GM12878 (cell line): ENCODE data around the gene ANK3. TPM values are rescaled to one million over a fixed set of nuclear protein-coding genes. Genes with fewer than 3 reads are reported as not detected.
A peak's percentile ranks its signal among the peaks of the same experiment; 100 is the strongest.

Experiments used
- BHLHE40 ChIP-seq, 2 experiments: fragments of 450-650 bp in 1 of 2; IDR thresholded peaks; 2 replicates each; pipeline ENCODE4 v1.6.1; 2011 to 2017; ENCODE audit warnings: low read depth in 2 of 2, borderline replicate concordance in 1 of 2, improper control_type of control experiment in 1 of 2, low read length in 1 of 2, mild to moderate bottlenecking in 1 of 2
- BRCA1 ChIP-seq: IDR thresholded peaks from 2 replicates; pipeline ENCODE4 v1.6.1; 2011; ENCODE audit warnings: low read depth, low read length, improper control_type of control experiment
- CHD1 ChIP-seq: IDR thresholded peaks from 2 replicates; pipeline ENCODE4 v1.6.1; 2012; ENCODE audit warnings: low read depth, low read length, improper control_type of control experiment
- EZH2 ChIP-seq: IDR thresholded peaks from 2 replicates; pipeline ENCODE4 v1.6.1; 2012; ENCODE audit warnings: low read depth, mild to moderate bottlenecking, control low read depth, inconsistent platforms, low read length, borderline replicate concordance; ENCODE audit not compliant: control insufficient read depth
- FOXM1 ChIP-seq: IDR thresholded peaks from 2 replicates; pipeline ENCODE4 v1.6.1; 2012; ENCODE audit warnings: low read depth, mild to moderate bottlenecking, inconsistent platforms, low read length, moderate library complexity
- IKZF1 ChIP-seq: fragments of 450-650 bp; conservative IDR thresholded peaks from 2 replicates; pipeline ENCODE4 v1.6.1; 2017; ENCODE audit warnings: antibody characterized with exemption, mild to moderate bottlenecking
- JUND ChIP-seq: IDR thresholded peaks from 2 replicates; pipeline ENCODE4 v1.6.1; 2012; ENCODE audit warnings: low read depth, mild to moderate bottlenecking, low read length, improper control_type of control experiment, moderate library complexity
- LARP7 ChIP-seq: fragments of 450-650 bp; IDR thresholded peaks from 2 replicates; pipeline ENCODE4 v1.6.1; 2017; ENCODE audit warnings: mild to moderate bottlenecking
- MEF2A ChIP-seq: IDR thresholded peaks from 2 replicates; pipeline ENCODE4 v1.6.1; 2011; ENCODE audit warnings: low read depth, mild to moderate bottlenecking, low read length, moderate library complexity; ENCODE audit not compliant: insufficient read depth
- PKNOX1 ChIP-seq: fragments of 450-650 bp; IDR thresholded peaks from 2 replicates; pipeline ENCODE4 v1.6.1; 2016; ENCODE audit warnings: mild to moderate bottlenecking
- RAD51 ChIP-seq: fragments of 450-650 bp; IDR thresholded peaks from 2 replicates; pipeline ENCODE4 v1.6.1; 2016; ENCODE audit warnings: moderate library complexity, mild to moderate bottlenecking, inconsistent platforms
- RBBP5 ChIP-seq: fragments of 200-600 bp; sonication (generic); conservative IDR thresholded peaks from 2 replicates; pipeline ENCODE4 v1.6.1; 2016
- RCOR1 ChIP-seq: conservative IDR thresholded peaks from 2 replicates; pipeline ENCODE4 v1.6.1; 2012; ENCODE audit warnings: low read depth, low read length, improper control_type of control experiment
- SKIL ChIP-seq: fragments of 450-650 bp; IDR thresholded peaks from 2 replicates; pipeline ENCODE4 v1.6.1; 2017; ENCODE audit warnings: mild to moderate bottlenecking, low read depth, inconsistent platforms; ENCODE audit not compliant: poor library complexity, severe bottlenecking
- SP1 ChIP-seq: IDR thresholded peaks from one replicate; pipeline ENCODE4 v1.6.1; 2011; ENCODE audit warnings: low read depth, low read length
- TCF12 ChIP-seq: IDR thresholded peaks from 2 replicates; pipeline ENCODE4 v1.6.1; 2011; ENCODE audit warnings: low read depth, mild to moderate bottlenecking, low read length
- TCF7 ChIP-seq: IDR thresholded peaks from 2 replicates; pipeline ENCODE4 v1.6.1; 2014; ENCODE audit warnings: antibody characterized with exemption, borderline replicate concordance
- YBX1 ChIP-seq: fragments of 450-650 bp; IDR thresholded peaks from 2 replicates; pipeline ENCODE4 v1.6.1; 2016; ENCODE audit warnings: antibody characterized with exemption
- ZBTB4 ChIP-seq: fragments of 450-650 bp; formaldehyde crosslinking; IDR thresholded peaks from 2 replicates; pipeline ENCODE4 v1.4.0; 2022; ENCODE audit warnings: mild to moderate bottlenecking, moderate library complexity
- polyA plus RNA-seq, 11 experiments: library from polyadenylated mRNA; depleted of rRNA in 4 of 11; unstranded in 6 of 11; stranded (reverse) in 5 of 11; fragments of >200 nt; fragmentation: Nextera tagmentation in 4 of 11; fragmentation: Illumina TruSeq in 1 of 11; extraction: Ambion mirVana in 4 of 11; extraction: Trizol in 1 of 11; gene quantifications; 1 replicate in 1 of 11; 2 replicates in 10 of 11; pipeline versions ENCODE4 v1.2.1 to v1.2.3, GENCODE V29; 2011 to 2016; ENCODE audit warnings: inconsistent platforms in 2 of 11, missing spikeins in 2 of 11, low read depth in 1 of 11
- total RNA-seq, 4 experiments: library from RNA; depleted of rRNA in 3 of 4; stranded (reverse); fragments of >200 nt in 3 of 4; fragmentation: Illumina TruSeq in 1 of 4; extraction: Trizol in 1 of 4; gene quantifications; 2 replicates each; pipeline versions ENCODE4 v1.2.1 to v1.2.3, GENCODE V29; 2013 to 2021
- TF ChIP-seq, protein P1 (sequence below): fragments of 450-650 bp; IDR thresholded peaks from 2 replicates; pipeline ENCODE4 v1.6.1; 2016; ENCODE audit warnings: mild to moderate bottlenecking, moderate library complexity, borderline replicate concordance

The ANK3 gene
- total and polyA plus RNA-seq, 10 of the 15 experiments (the other 5 are each of a cell fraction or from before 2014, with no cell fraction given): 0.06 to 0.82 (median 0.20) TPM; not detected in 2

DNA sequence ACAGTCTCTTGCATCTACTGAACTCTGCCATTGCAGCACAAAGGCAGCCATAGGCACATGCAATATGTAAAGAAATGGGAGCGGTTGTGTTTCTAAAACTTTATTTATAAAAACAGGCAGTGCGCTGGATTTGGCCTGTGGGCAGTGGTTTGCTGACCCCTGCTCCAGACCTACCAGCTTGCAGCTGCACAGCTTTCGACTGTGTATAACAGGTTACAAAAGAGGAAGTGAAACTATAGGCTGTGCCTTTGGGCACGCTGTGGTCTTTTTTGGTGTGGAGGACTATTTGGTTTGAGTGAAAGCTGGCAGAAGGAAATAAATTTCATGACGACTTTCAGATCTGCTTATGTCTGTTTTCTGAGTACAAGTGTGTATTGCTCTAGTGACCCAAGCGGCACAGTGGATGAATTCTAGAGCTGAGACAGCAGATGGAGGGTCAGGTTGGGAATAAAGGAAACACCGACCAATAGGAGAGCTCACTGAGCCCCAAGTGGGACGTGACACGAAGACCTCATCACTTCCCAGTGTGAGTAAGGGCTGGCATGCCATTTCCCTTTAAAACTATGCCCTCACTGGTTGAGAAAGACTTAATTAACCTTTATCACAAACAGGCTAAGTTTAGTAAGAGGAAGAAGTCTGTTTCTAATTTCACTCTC lies 152.7 kb downstream of the ANK3 start (continued):
- TF ChIP-seq LARP7 (no peak; the same call in 1 of the 2 replicates), CHD1 (no peak), JUND (no peak), SP1 (no peak), BHLHE40 (IDR thresholded peaks at IDR 0.05; ENCODE audit: borderline replicate concordance in 1 of 2, low read depth in 2 of 2, low read length in 1 of 2) (peak; percentile 90 to 92), SKIL (peak; percentile 93), BRCA1 (no peak), YBX1 (no peak), FOXM1 (peak; percentile 86), RBBP5 (no peak), IKZF1 (peak; percentile 97), EZH2 (no peak), MEF2A (peak; percentile 86), ZBTB4 (CRISPR knock-in tag) (no peak), PKNOX1 (peak; percentile 94), RCOR1 (peak; percentile 95; the same call in 1 of the 2 replicates), RAD51 (peak; percentile 88), TCF12 (peak; percentile 98), TCF7 (peak; percentile 36; the same call in 1 of the 2 replicates)
- TF ChIP-seq, protein P1, sequence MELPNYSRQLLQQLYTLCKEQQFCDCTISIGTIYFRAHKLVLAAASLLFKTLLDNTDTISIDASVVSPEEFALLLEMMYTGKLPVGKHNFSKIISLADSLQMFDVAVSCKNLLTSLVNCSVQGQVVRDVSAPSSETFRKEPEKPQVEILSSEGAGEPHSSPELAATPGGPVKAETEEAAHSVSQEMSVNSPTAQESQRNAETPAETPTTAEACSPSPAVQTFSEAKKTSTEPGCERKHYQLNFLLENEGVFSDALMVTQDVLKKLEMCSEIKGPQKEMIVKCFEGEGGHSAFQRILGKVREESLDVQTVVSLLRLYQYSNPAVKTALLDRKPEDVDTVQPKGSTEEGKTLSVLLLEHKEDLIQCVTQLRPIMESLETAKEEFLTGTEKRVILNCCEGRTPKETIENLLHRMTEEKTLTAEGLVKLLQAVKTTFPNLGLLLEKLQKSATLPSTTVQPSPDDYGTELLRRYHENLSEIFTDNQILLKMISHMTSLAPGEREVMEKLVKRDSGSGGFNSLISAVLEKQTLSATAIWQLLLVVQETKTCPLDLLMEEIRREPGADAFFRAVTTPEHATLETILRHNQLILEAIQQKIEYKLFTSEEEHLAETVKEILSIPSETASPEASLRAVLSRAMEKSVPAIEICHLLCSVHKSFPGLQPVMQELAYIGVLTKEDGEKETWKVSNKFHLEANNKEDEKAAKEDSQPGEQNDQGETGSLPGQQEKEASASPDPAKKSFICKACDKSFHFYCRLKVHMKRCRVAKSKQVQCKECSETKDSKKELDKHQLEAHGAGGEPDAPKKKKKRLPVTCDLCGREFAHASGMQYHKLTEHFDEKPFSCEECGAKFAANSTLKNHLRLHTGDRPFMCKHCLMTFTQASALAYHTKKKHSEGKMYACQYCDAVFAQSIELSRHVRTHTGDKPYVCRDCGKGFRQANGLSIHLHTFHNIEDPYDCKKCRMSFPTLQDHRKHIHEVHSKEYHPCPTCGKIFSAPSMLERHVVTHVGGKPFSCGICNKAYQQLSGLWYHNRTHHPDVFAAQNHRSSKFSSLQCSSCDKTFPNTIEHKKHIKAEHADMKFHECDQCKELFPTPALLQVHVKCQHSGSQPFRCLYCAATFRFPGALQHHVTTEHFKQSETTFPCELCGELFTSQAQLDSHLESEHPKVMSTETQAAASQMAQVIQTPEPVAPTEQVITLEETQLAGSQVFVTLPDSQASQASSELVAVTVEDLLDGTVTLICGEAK: peak; percentile 98
